Measurements from ENCODE around the gene RBM20.

RBM20 gene

DNA sequence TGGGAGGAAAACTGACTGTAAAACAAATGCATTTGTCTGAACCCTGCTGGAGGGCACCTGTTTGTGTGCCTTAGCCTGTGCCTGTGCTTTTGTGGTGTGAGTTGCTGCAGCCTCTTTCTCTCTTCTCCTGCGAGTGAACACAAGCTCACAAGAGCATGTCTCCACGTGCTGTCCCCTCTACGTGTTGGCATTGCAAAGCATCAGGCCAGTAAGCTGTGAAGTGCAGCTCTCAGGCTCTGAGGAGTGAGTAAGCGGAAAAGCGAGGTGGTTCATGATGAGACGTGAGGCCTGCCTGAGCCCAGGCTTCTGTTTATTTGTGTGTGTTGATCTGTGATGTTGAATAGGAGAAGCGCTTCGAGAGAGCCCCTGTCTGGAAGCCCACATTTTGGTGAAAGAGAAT, 142.0 kb downstream of the RBM20 start:
- DNase-seq (ENCODE audit: low spot score), result no peak

DNA sequence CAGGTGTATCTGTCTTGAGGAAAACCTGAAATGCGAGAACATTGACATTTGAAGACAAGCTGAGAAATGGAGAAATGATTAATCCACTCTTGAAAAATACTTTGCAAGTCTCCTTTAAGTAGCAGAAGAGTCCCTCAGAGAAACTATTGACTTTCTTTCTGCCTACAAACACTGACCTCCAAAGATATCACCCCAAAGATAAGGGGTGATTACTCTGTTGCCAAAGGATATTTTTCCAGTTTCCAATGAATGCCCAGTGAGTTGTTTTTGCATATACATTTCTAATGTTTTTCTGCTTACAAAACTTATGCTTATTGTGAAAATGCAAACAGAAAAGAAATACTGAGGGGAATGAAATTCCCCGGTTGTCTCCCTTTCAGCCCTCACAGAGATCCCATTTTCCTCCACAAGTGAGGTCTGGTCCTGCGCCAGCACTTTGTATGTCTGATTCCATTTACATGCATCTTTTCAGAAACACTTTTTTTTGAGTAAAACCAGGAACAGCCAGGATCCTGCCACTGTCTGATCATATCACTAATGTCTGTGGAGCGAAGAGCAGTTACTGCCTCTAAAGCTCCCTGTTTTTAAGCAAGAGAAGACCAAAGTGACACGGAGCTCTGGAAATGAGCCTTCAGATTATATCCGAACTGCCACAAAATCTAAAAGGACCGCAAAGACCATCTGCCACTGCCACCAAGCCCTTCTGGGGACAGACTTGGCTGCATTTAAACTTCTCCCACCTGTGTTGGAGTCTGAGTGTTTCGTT, 144.7 kb downstream of the RBM20 start:
- no peak for DNase-seq (ENCODE audit: low spot score)

DNA sequence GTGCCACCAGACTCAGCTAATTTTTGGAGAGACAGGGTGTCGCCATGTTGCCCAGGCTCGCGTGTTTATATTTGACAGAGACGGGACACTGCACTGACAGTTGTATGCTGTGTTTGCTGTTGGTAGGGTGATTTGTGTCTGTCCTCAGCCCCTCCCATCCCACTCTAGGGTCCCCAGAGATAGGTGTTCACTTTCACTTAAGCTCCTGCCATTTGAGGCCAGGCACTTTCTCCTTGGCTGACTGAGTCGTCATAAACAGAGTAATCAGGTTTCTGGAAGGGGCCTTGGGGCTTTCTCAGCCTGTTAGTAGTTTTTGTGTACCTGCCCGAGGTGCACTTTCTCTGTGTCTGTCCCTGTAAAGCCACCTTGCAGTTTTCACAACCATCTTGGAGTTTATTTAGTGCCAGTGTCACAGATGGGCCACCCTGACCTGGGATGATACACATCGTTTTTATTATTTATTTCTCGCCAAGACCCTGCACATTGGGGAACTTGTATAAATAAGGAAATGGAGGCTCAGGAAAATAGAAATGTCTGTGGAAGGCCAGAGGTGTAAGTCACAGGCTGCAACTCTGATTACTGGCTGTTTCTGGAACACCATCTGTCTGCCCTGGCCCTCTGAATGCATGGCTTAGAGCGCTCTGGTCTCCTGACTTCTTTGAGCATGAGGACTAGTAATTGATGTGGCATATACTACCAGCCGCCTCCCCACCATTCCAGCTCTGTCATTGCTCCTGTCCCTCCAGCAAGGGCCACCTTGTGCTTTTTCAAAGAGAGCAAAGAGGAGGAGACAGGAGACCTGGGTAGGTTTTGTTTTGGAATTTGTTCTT, 145.7 kb downstream of the RBM20 start:
- DNase-seq (ENCODE audit: low spot score), result no peak

DNA sequence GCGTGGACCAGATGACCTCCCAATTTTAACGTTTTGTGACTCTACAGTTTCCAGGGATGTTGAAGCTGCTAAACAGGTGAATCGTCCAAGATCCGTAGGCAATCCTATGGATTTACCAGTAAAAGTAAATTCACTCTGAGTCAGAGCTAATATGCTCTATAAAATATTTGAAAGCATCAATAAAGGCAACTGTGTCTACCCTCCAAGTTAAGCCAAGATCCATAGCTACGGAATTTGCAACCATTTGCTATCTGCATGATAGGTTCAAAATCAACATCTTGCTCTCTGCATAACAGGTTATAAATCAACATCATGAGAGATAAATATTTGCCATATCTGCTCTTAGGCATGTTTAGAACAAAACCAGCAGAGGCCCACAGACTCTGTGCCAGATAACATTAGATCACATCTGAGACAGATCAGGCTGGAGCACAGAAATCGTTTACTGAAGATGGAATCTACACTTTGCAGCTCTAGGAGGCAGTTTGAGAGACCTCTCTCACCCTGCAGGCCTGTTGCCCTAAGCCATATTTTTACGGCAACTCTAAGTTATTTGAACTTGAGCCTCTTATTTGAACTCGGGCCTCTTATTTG, 146.9 kb downstream of the RBM20 start:
- DNase-seq (ENCODE audit: low spot score), result no peak

DNA sequence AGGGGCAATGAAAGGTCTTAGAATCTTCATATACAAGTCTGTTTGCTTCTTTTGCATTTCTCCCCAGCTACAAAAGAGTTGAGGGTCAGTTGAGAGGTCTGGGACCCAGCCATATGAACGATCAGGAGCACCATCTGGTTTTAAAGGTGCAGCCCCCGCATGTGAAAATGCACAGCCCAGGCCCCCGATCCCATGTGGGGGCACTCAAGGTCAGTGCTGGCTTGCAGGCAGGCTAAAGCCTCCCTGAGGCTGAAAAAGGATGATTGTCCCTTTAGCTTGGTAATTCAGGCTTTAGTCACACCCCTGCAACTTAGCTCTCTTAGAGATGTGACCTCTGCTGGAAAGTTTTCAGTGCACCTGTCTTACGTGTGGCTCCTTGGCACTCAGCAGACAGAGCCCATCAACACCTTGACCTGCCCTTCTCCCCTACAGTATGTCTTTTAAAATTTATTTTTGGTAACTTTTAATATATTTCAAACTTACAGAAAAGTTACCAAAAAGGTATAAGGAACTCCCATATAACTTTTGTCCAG, 147.5 kb downstream of the RBM20 start:
- DNase-seq (ENCODE audit: low spot score), result no peak

DNA sequence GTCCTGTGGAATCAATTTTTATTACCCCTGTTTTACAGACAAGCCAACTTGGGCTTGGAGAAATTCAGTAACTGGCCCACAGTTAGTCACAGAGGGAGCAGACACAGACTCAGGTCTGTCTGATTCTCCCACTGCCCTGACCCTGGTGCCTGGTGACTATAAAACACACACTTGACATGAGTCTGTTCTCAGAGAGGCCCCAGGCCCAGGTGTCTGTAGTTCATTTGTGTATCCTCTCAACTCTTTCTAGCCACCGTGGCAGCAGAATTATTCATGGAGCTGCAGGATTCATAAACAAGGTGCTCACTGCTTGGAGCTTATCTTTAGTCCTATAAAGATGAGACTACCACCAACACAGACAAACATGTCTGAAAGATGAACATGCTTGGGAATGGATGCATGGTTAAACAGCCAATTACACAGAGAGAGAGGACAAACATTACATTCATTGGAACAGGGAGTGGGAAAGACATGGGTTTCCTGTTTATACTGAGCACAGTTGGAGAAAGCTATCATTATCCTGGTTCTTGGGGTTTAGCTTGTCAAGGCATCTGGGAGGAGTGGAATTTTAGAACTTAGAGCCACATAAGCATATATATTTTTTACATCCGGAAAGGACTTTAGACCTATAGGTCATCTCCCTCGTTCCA, 148.5 kb downstream of the RBM20 start:
- no peak for DNase-seq (ENCODE audit: low spot score)

DNA sequence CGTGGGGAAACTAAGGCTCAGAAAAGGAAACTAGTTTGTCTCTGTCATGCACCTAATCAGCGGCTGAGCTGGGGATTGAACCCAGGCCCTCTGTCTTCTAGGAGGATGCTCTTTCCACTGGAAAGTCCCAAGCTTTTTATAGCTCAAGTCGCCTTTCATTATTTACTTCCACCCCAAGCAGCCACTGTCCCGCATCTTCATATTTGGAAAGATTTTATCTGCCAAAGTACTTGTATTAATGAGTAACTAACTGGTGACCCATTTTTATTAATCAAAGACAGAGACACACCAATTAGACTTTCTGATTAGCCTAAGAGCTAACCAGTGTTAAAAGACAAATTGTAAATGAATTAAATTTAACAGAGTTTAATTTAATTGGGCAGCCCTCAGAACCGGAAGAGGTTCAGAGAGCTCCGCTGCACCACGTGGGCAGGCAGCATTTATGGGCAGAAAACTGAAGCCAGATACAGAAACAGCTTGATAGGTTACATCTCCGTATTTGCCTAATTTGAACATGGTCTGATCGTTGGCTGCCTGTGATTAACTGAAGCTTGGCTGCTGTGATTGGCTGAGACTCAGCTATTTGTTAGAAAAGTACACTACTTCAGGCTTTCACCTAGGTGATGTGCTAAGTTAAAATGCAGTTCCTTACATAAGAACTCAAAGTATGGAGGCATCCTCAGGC, 149.1 kb downstream of the RBM20 start:
- no peak for DNase-seq (ENCODE audit: low spot score)

DNA sequence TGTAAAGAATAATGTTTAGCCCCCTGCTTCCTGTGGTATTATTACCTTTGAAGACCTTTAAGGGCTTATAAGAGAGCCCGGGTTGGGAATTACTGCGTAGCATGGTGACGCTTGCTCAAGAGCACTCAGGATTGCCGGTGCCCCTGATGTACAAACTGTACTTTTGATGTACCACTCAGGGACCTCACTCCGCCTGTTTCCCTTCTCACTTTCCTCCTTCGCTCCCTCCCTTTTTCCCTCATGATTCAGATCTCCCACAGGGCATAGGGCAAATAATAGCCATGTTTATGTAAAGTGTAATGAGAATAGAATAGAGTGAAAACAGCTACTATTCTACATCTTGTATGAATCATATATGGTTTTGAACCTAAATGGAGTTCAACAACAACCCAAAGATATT, 149.8 kb downstream of the RBM20 start:
- DNase-seq (ENCODE audit: low spot score), result no peak

DNA sequence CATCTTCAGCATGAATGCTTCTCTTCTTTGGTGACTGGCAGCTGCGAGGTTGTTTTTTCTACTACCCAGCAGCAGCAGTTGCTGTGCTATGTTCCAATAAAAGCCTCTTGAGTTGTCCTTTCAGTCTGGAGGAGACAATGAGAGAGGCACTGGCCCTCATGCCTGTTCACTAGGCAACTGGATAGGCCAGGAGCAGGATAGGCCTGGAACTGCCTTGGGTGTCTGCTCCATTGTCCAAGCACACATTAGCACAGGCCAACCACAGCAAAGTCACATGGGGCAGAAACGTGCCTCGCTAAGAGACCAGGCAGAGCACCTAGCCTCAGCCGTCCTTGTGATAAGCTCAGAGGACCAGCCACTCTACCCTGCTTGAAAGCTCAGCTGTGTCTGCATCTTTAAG, 150.7 kb downstream of the RBM20 start:
- no peak for DNase-seq (ENCODE audit: low spot score)

DNA sequence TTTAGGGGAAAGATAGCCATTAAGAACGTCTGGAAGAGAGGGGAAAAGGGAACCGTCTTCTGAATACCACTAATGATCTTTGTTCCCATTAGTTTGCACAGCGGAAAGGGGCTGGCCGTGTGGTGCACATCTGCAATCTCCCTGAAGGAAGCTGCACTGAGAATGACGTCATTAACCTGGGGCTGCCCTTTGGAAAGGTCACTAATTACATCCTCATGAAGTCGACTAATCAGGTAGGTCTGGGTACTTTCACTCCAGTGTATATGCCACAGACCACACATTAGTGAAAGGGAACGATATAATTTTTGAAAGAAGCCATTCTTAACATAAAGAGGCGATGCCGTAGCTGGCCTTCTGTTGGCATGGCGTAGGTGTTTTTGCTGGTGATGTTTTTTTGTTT, 153.3 kb downstream of the RBM20 start:
- DNase-seq (ENCODE audit: low spot score), result no peak

DNA sequence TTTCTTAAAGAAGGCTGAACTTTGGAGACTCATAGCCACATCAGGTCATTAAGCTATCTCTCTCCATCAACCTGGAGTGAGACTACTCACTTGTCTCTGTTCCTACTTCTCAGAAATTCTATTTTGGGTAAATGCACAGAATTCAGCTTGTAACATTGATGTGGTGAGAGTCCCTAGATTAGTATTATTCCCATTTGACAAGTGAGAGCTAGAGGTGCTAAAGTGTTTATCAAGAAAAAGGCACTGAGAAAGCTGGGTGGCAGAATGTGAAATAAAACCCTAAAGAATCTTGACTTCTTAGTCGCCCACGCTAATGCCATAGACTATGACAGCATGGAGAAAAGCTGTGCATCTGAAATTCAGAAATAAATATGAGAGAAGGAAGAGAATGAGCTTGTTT, 154.2 kb downstream of the RBM20 start:
- no peak for DNase-seq (ENCODE audit: low spot score)

DNA sequence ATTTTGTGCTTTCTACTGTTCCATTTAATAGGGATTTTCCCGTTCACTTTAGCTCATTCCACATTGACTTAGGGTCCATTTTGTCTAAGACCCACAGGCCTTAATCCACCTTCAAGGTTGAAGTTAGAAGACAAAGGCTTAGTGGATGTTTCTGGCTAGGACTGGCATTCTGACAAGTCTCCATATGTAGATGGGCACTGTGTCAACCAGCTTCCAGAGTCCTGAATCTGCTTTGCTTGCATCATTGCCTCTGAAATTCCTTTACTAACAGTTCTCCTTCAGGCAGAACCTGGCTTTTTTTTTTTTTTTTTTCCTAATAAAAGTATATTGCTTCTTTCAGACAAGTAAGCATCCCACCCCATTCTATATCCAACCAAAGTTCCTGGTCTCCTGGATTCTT, 158.0 kb downstream of the RBM20 start:
- no peak for DNase-seq (ENCODE audit: low spot score)

DNA sequence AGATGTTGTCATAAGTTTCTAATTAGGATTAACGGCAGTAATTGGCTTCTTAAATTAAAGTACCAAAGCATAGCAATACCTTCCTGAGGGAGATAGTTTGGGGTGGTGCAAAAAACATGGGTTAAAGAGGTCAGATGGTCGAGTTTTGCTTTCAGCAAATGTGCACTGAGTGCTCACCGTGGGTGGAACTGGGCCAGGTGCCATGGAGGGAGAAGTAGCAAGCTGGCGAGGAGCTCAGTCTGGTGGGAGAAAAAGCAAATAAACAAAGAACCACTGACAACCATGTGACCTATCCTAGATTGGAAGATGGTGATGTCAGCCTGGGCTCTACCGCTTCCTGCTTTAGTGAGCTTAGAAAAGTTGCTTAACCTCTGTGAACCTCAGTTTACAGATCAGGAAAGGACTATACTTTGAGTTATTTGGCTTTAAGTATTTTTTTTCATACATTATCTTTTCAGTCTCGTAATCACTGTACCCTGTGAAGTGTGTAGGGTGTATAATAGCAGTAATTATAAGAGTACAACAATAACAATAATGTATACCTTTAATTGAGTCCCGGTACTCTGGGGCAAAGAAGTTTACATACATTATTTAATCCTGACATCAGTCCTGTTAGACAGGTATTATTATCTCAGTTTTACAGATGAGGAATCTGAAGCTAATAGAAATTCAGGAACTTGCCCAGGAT, 158.6 kb downstream of the RBM20 start:
- DNase-seq (ENCODE audit: low spot score), result no peak

DNA sequence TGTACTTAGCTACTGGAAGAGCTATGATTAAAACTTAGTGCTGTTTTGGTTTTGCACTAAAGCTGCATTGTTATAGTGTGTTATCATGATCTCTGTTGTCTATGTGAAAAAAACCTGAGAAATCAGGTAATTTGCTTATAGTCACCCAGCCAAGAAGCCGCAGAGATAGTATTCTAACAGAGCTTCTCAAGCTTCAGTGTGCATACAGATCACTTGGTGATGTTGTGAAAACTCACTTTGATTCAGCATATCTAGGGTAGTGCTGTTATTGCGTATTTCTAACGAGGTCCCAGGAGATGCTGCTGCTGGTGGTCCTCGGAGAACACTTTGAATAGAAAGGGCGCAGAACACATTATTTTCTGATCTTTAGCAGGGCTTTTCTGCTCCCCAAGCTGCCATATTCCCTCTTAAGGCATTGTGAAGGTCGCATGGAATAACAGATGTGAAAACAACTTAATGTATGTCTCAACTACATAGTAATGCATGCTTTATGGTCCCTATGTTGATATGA, 159.2 kb downstream of the RBM20 start:
- no peak for DNase-seq (ENCODE audit: low spot score)

DNA sequence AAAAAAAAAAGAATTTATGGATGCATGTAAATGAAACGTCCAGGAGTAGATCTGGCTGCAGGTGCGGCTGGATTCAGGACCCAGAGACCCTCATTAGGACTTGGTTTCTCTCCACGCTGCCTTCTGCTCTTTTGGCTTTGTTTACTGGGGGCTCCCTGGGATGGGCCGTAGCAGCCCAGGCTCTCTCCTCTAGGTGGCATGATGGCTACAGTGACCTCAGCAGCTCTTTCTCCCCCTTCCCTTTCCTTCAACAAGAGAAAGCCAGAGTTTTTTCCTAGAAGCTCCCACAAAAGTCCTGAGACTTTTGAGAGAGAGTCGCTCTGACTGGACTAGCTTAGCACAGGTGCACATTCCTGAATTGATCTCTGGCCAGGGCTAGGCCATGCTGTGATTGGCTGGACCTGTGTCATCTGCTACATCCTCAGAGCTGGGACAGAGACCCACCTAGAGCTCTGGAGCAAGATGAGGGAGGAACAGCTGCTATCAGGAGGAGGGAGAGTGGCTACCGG, 159.7 kb downstream of the RBM20 start:
- DNase-seq (ENCODE audit: low spot score), result peak; percentile 65

DNA sequence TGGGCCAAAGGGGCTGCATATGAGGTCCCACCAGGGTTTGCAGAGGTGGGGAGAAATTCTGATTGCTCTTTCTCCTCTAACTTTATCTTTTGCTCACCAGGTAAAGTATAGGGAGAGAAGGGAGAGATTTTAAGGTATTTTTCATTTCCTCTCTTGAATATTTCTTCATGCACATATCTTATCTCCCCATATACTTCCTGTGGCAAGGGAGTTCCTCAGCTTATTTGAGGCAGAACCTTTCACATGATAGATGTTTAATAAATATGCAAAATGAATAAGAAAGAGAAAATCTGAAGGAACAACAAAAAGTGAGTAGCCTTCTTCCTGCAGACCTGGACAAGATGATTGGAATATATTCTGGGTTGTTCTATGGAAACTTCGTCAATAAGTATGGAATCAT, 160.2 kb downstream of the RBM20 start:
- no peak for DNase-seq (ENCODE audit: low spot score)

DNA sequence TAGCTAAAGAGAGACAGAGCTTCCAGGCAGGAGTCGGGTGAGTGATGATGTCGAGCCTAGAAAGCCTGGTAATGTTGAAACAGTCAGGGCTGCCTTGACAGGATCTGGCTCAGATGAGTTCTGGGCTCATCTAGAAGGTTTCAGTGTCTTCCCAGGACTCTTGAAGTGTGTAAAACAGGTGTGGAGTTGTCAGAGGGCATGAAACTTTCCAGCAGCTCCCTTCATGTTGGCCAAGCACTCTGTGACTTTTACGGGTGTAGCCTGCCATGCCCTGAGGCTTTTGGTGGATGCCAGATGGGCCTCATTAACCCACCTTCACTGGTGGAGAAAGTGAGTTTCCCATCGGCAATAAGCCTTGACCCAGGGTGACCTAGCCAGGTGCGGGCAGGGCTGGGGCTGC, 161.2 kb downstream of the RBM20 start:
- DNase-seq (ENCODE audit: low spot score), result no peak

DNA sequence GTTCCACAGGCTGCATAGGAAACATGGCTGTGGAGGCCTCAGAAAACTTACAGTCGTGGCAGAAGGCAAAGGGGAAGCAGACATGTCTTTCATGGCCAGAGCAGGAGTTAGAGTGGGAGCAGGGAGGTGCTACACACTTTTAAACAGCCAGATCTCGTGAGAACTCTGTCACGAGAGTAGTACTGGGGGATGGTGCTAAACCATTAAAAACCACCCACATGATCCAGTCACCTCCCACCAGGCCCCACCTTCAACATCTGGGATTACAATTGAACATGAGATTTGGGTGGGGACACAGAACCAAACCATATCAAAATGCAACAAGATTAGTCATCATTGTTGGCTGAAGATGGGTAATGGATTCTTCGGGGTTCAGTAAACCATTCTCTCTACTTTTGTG, 162.2 kb downstream of the RBM20 start:
- DNase-seq (ENCODE audit: low spot score), result no peak

DNA sequence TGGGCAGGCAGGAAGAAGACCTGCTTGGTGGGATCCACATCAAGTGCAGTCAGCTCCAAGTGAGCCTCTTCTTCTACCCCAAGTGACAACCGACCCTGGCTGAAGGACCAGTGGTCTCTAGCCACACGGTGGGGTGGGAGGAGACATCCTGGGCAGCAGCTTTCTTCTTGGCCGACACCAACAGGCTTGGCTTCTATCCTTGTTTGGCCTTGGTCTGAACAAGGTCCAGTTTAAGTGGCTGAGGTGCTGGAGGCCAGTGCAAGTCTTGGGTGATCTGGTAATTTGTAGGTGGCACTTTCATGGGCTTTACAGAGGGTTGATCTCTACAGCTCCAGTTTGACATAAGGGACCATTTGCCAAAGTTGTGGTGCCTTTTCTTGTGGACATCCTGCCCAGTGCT, 164.0 kb downstream of the RBM20 start:
- no peak for DNase-seq (ENCODE audit: low spot score)

DNA sequence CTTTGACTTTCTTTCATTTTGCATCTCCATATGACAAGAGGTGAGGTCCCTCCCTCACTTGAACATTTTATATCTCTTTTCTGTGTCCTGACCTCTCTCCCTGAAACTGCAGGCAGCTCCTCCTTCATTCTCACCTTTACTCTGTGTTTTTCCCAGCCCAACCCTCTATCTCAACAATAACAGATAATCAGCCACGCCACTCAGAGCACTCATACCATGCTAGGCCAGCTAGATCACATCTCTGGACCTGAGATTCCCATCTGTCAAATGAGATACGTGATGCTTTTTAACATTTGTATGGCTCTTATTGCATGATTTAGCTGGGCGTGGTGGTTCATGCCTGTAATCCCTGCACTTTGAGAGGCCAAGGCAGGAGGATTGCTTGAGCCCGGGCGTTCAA, 164.5 kb downstream of the RBM20 start:
- no peak for DNase-seq (ENCODE audit: low spot score)

DNA sequence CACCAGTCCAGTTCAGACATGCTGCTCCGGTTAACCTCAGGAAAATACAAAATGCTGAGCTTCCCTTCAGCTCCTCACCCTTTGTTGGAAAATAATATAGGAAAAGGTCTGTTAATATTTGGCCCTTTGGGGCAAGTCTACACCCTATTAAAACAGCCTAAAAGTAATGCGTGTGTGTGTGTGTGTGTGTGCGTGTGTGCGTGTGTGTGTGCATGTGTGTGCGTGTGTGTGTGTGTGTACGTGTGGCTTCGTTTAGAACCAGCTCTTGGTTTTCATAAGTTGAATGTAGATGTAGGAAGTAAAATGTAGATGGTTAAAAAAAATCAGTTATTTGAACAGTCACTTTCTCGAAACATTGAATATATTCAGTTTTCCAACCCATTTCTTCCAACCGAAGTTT, 166.5 kb downstream of the RBM20 start:
- no peak for DNase-seq (ENCODE audit: low spot score)
